HK-2 (cell line): ENCODE measurements around the gene CLIC2.
"Not testable (repeated sequence)": the region's sequence is repeated elsewhere in the genome, so short reads cannot be mapped to it uniquely, and the experiment has no call there.

Experiments
- DNase-seq: peaks from one replicate; pipeline ENCODE4 v3.0.0-alpha.2; 2018; ENCODE audit not compliant: unreplicated experiment

CLIC2 gene

DNA sequence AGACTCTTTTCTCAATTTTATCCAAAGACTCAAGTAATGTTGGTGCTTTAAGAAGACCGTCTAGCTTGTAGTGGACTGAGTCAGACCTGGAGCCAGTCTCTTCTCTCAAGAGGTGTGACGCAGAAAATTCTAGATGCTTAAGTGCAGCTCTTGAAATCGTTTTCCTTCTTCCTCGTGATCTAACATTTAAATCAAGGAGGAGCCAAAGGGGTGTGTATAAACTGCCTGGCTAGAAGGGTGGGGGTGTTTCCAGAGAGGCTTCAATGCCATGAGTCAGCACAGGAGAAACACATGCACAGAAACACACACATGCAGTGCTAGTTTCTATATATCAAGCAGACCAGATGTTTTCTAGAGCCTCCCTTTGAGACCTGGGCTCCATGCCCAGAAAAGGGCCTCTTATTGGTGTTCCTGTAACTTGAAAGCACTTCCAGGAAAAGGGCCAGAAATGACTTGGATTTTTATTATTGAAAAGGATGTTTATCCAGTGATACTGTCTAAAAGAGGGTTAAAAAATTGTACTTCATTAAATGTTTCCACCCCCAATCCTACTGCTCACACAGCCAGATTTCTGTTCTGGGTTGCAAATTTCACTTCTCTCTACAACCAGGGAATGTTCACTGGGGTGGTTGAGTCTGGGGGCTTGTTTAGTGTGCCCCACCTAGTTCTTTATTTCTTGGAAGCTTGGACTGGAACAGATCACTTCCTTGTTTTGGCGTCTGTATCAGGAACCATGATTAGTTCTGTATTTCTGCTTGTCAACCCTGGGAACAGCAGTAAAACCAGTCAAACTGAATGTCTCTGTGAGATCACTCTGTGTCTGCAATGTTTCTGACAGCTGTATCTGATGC lies at the start of gene CLIC2:
TSS of gene CLIC2 (minus strand) at position 129 of the 851 bp plus-strand sequence. CDS start 187 bp downstream, outside the sequence.
- peak; percentile 0 for DNase-seq

DNA sequence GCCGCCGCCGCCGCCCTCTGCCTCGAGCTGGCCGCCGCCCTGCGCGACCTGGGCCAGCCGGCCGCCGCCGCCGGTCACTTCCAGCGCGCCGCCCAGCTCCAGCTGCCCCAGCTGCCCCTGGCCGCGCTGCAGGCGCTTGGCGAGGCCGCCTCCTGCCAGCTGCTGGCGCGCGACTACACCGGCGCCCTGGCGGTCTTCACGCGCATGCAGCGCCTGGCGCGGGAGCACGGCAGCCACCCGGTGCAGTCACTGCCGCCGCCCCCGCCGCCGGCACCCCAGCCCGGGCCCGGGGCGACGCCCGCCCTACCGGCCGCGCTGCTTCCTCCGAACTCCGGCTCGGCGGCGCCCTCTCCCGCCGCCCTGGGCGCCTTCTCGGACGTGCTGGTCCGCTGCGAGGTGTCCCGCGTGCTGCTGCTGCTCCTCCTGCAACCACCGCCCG lies 48.1 kb upstream of the CLIC2 start:
- not testable (repeated sequence) for DNase-seq

DNA sequence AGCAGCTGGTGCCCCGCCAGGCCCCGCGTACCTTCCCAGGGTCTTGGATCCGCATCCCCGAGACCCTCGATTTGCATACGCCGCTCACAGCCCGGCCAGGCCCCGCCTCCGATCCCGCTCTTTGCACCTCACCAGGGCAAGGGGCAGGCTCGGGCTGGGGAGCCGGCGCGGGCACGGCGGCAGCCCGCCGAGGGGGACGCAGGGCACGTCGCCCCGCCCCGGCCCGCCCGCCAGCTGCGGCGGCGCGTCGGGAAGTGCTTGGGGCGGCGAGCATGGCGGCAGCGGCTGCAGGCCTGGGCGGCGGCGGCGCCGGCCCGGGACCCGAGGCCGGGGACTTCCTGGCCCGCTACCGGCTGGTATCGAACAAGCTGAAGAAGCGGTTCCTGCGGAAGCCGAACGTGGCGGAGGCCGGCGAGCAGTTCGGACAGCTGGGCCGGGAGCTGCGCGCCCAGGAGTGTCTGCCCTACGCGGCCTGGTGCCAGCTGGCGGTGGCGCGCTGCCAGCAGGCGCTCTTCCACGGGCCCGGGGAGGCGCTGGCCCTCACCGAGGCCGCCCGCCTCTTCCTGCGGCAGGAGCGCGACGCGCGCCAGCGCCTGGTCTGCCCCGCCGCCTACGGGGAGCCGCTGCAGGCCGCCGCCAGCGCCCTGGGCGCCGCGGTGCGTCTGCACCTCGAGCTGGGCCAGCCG lies 47.6 kb upstream of the CLIC2 start, which contains the start of gene F8A2:
TSS of gene F8A2 (plus strand) at position 253 of the 686 bp plus-strand sequence. CDS start at position 273, 20 bp downstream.
- DNase-seq: not testable (repeated sequence)

DNA sequence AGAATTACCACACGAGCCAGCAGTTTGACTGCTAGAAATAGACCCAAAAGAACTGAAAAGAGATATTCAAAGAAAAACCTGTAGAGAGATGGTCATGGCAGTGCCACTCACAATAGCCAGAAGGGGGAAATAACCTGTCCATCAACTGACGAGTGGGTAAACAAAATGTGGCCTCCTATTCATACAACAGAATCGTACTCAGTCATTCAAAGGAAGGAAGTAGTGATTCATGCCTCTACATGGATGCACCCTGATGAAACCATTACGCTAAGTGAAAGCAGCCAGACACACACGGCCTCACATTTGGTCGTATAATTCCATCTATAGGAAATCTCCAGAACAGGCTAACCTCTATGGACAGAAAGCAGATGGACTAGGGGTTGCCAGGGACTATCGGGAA lies 45.4 kb upstream of the CLIC2 start:
- not testable (repeated sequence) for DNase-seq

DNA sequence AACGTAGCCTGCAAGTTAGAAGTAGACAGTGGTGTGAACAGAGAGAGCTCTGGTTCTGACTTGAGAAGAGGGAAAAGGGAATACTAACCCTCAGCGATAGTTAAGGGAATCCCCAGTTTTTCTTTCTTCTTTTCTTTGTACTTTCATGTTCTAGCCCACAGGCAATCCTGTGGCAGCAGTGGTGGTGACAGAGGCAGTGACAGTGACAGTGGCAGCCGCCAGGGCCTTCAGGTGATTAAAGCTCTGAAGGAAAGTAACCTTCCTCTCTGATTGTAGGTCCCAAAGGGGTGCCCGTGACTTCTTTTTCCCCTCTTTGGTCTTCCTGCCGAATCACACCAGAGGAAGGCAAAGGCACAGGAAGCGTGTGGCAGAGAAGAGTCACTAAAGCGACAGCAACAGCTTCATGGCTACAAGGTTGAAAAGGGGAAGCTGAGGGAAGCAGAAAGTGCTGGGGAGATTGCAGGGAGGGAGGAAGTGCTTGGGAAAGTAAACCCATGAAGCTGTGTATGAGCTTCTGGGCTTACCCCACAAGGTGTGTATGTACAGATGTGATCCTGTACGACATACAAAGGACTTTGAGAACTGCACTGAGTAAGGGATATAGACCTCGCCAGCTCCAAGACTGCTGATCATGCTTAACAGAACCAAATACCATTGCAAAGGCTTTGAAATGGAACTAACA lies 39.5 kb upstream of the CLIC2 start:
- DNase-seq: not testable (repeated sequence)

DNA sequence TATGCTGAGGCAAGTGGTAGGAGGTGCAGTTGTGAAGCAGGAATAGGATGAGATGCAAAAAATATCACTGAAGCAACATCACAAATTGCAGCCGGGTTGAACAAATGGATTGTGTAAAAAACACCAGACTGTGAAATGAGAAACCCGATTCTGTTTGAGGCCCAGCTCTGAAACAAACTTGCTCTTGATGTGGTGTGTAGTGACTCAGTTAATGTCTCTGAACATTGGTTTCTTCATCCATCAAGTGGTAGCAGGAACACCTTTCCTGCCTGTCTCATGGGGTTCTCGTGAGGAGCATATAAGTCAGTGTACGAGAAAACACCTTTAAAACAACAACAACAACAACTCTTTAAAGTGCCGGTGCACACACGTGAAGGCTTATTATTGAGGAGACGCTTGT lies 29.3 kb upstream of the CLIC2 start:
- not testable (repeated sequence) for DNase-seq

DNA sequence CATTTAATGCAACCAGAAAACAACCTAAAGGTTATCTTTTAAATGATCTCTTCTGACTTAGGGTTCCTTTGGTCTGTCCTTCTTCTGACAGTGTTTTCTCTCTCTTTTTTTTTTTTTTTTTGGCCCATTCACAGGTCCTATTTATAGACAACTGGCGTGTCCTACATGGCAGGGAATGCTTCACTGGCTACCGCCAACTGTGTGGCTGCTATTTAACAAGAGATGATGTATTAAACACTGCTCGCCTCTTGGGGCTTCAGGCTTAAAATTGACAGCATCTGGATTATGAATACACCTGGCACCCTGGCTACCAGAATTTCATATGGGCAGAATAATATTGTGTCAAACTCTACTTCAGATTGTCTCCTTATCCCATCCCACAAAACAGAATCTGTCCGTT lies 15.0 kb upstream of the CLIC2 start:
- not testable (repeated sequence) for DNase-seq

DNA sequence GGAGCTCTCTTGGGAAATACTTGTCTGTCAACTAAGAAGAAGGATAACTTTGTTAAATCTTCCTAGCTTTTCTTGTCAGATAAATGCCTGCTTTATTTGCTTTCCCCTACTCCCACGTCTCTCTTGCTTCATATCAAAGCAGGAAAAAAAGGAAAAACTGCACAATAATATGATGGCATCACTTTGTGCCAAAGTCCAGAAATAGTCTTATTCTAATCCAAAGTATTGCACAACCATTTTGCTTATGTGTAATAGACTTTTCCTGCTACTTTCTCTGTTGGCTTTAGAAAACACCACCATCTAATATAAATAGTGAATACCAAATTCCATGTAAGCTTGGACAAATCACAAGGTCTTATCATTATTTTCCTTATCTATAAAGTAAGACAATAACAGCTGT lies 11.3 kb upstream of the CLIC2 start:
- not testable (repeated sequence) for DNase-seq

DNA sequence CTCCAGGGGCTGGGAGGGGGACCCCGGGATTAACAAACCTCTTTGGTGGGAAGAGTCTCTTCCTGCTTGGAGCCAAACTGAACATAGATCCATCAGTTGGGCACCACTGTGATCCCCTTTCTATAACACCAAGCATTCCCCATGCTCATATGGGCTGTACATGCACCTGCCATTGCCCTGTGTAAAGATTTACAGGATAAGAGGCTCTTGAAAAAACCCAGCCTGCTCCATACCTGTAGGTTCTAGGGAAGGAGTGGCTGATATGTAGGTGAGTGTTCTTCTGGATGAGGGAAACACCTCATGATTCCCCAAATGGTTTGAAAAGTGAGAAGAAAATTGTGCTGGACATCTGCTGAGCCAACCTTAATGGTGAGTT lies 911 bp upstream of the CLIC2 start:
- not testable (repeated sequence) for DNase-seq

DNA sequence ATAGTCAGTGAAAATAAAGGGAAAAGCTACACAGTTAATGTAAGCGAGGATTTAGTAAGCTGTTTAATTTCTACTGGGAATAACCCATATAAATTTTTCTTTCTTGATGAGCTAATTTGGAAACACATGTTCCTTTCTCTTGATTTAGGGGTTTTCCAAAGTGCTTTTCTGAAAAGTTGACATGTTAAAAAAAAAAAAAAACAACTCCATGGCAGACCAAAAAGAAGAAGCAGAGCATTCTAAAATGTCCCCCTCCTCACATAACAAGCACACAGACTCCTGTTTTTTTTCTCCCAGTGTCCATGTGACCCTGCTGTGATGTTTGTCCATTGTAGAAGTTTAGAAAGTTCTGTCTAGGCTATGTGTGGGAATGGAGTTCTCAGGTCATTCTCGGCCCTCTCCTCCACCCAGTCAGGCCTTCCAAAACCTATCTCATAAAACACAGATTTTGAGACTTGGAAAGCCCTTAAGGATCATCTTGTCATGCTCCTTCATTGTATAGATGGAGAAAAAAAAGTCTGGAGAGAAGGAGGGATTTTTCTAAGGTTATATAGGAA lies 792 bp downstream of the CLIC2 start:
- no peak for DNase-seq

DNA sequence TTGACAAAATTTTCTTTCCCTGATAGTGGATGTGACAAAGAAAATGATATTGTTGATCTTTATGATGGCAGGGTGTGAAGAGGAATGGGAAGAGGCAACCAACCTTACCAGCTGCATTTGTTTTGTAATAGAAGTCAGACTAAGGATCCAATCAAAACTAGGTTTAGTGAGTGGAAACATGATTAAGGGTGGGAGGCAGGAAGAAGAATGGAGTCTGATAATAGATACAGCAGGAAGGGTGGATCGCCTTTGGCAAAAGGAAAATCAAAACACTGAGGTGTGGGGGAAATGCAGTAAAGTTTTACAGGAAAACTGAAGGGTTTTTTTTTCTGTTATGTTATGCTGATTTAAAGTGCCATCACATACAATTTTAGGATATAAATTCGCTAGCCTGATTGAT lies 3.4 kb downstream of the CLIC2 start:
- no peak for DNase-seq

DNA sequence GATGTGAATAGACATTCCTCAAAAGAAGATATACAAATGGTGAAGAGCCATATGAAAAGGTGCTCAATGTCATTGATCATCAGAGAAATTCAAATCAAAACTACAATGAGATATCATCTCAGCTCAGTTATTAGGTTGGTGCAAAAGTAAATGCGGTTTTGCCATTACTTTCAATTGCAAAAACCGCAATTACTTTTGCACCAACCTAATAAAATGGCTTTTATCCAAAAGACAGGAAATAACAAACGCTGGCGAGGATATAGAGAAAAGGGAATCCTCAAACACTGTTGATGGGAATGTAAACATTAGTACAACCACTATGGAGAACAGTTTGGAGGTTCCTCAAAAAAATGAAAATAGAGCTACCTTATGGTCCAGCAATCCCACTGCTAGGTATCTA lies 5.1 kb downstream of the CLIC2 start:
- DNase-seq: no peak

DNA sequence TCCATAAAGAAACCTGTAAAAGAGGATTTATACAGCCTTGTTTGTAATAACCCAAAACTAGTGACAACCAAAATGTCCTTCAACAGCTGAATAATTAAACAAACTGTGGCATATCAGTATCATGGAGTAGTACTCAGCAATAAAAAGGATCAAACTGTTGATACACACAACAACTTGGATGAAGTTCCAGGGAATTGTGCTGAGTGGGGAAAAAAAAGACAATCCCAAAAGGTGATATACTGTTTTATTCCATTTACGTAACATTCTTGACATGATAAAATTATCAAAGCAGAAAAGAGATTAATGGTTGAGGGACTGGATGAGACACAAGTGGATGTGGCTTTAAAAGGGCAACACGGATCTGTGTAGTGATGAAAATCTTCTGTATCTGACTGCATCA lies 7.8 kb downstream of the CLIC2 start:
- no peak for DNase-seq

DNA sequence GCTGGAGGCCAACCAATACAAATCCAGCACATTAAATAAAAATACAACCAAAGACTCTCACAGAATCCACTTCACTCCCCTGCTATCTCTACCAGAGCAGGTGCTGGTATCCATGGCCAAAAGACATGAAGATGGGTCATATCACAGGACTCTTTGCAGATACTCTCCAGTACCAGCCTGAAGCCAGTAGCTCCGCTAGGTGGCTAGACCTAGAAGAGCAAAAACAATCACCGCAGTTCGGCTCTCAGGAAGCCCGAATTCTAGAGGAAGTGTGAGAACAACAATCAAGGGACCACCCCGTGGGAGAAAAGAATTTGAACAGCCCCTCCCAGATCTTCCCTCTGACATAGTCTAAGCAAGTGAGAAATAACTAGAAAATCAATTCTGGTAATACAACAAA lies 20.2 kb downstream of the CLIC2 start:
- no peak for DNase-seq

DNA sequence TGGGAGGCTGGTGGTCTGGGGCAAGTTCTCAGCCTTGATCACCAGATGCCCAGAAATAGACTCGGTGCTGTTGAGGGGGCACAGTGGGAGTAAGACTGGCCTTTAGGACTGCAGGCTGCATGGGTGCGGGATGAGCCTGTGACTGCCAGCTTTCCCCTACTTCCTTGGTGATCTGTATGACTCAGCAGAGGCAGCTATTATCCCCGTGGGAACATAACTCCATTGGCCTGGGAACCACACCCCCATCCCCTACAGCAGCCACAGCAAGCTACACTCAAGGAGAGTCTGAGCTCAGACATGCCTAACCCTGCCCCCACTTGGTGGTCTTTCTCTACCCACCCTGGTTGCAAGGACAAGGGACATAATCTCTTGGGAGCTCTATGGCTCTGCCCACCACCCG lies 20.6 kb downstream of the CLIC2 start:
- DNase-seq: peak; percentile 8

DNA sequence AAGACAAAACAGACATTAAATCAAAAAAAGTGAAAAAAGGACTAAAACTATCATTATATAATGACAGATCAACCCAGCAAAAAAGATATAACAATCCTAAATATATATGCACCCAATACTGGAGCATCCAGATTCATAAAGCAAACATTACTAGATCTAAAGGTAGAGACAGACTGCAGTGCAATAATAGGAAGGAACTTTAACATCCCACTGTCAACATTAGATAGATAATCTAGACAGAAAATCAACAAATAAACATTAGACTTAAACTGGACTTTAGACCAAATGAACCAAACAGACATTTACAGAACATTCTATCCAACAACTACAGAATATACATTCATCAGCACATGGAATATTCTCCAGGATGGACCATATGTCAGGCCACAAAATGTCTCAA lies 40.6 kb downstream of the CLIC2 start:
- DNase-seq: no peak

DNA sequence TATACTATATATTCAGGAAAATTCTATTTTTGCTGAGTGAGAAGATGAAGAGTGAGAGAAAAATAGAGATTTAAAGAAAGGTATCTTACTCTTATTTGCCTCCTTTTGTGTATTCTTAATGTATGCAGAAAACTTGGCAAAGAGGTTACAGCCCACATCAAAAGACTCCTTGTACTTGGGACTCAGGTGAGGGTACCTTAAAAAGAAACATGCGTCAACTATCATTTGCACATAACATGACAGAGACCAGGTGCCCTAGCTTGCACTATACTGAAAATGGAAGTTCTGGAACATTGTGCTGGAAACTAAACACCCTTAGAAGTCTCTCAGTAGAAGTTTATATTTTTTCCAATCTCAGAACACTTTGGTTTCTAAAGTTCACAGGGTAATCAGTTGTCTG lies 54.5 kb downstream of the CLIC2 start:
- DNase-seq: no peak

DNA sequence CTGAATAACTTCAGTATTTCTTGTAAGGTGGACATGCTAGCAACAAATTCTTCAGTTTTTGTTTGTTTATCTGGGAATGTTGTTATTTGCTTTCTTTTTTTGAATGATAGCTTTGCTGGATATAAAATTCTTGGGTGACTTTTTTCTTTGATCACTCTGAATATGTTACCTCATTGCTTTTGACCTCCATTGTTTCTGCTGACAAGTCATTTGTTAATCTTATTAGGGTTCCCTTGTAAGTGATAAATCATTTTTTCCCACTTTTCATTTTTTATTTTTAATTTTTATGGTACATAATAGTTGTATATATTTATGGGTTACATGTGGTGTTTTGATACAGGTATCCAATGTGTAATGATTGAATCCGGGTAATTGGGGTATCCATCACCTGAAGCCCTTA lies 63.4 kb downstream of the CLIC2 start:
- no peak for DNase-seq

DNA sequence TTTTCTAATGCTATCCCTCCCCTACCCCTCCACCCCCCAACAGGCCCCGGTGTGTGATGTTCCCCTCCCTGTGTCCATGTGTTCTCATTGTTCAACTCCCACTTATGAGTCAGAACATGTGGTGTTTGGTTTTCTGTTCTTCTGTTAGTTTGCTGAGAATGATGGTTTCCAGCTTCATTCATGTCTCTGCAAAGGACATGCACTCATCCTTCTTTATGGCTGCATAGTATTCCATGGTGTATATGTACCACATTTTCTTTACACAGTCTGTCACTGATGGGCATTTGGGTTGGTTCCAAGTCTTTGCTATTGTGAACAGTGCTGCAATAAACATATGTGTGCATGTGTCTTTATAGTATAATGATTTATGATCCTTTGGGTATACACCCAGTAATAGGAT lies 66.4 kb downstream of the CLIC2 start:
- not testable (repeated sequence) for DNase-seq

DNA sequence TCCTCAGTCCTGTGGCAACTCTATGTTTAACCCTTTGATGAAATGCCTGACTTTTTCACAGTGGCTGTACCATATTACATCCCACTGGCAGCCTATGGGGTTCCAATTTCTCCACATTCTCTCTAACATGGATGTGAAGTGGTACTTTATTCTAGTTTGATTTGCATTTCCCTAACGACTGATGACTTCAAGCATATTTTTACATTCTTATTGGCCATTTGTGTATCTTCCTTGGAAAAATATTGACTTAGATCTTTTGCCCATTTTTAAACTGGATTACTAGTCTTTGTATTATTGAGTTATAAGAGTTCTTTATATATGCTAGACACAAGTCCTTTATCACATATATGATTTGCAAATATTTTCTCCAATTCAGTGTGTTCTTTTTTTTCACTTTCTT lies 68.0 kb downstream of the CLIC2 start:
- DNase-seq: no peak

DNA sequence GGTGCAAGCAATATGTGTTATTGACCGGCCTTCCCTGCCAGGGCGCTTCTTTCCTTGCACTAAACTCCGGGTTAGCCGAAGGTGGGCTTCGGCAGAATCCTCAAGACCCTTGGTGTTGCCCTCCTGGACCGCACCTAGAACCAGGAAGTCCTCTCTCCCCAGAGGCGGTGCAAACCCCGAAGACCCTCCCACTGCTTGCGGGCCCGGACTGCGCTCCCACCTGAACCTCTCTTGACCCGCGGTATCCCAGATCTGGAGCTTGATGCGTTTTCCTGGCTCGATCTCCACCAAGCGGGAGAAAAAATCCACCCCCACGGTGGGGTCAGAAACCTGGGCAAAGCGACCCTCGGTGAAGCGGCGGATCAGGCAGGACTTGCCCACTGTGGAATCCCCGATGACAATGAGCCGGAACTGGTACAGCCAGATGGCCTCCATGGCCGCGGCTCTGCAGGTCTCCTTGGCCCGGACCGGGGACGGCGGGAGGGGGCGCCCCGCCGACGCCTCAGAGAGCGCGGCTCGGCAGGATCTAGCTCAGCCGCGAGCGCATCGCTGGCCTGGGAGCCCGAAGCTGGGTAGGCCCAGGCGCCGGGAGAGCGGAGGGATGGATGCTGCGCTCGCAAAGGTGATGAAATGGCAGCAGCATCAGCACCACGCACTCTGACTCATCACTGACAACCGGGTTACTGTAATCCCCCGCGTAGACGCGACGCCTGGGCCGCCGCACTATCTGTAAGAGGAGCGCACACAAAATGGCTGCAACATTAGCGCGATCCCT lies 70.4 kb downstream of the CLIC2 start, which contains the start of gene RAB39B:
TSS of gene RAB39B (minus strand) at position 638 of the 775 bp plus-strand sequence. CDS start at position 435, 203 bp downstream.
- peak; percentile 32 for DNase-seq
